Mammary epithelial cell (primary cell): ENCODE measurements around the gene MAEA.

Source experiments
- CTCF ChIP-seq, 2 donors: IDR thresholded peaks in 1 of 2; conservative IDR thresholded peaks in 1 of 2; 2 replicates each; pipeline ENCODE4 v1.5.1; 2011 to 2012; ENCODE audit warnings: inconsistent platforms in 2 of 2, low read length in 2 of 2, mild to moderate bottlenecking in 2 of 2, control low read depth in 1 of 2, low read depth in 1 of 2; ENCODE audit not compliant: insufficient read depth in 1 of 2; ENCODE audit errors: extremely low read depth in 1 of 2
- EZH2 ChIP-seq: IDR thresholded peaks from 2 replicates; pipeline ENCODE4 v1.6.1; 2012; ENCODE audit warnings: low read length, inconsistent platforms, borderline replicate concordance

- TF ChIP-seq CTCF (conservative IDR thresholded peaks at IDR 0.05 in 1 of 2, IDR thresholded peaks at IDR 0.05 in 1 of 2; ENCODE audit: extremely low read depth in 1 of 2, insufficient read depth in 1 of 2, low read depth in 1 of 2, low read length in 2 of 2) (no peak), EZH2 (no peak)
Observed at GRCh38 chr4:1375761-1376322, 86.2 kb downstream of the MAEA start.
